Renal cortex interstitium (tissue), 11 donors: Measurements from ENCODE around the gene FAF1. TPM values are rescaled to one million over a fixed set of nuclear protein-coding genes. Genes with fewer than 3 reads are reported as not detected.
A peak's percentile ranks its signal among the peaks of the same experiment; 100 is the strongest.
"Not testable (repeated sequence)": the region's sequence is repeated elsewhere in the genome, so short reads cannot be mapped to it uniquely, and the experiment has no call there.

Experiments used
- DNase-seq, 11 donors: peaks; one replicate each; pipeline ENCODE4 v3.0.0-alpha.2; 2013; ENCODE audit warnings: low read depth in 9 of 11, low spot score in 4 of 11; ENCODE audit errors: extremely low read depth in 1 of 11
- polyA plus RNA-seq, 3 donors: library from polyadenylated mRNA; unstranded; fragments of 120-200 nt; gene quantifications; one replicate each; pipeline ENCODE4 v1.2.1, GENCODE V29; 2013; ENCODE audit not compliant: insufficient read length in 3 of 3

The FAF1 gene
- polyA plus RNA-seq, 3 donors, result 52.6 to 71.8 (median 65.6) TPM

GRCh38 chr1:50930965-50931737 lies 28.9 kb downstream of the FAF1 start:
- DNase-seq, result no peak

DNA sequence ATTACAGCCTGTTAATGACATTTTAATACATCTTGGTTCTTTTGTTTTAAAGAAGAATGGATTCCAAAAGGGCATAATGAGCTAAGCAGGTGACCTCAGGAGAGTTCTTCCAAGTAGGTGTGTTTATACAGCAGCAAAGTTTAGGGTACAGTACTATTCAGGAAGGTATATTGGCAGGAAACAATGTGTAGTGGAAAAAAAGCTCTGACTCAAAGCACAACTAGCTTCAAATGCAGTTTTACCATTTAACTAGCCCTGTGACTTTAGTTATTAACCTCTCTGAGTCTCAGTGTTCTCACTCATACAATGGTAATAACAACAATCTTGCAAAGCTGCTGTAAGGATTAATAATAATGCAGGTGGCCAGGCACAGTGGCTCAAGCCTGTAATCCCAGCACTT lies 29.9 kb downstream of the FAF1 start:
- DNase-seq, result no peak

- peak in 8 of 11 donors; percentile 1 to 12 (median 4) for DNase-seq
Measured at GRCh38 chr1:50929376-50929958, 30.6 kb downstream of the FAF1 start.

DNA sequence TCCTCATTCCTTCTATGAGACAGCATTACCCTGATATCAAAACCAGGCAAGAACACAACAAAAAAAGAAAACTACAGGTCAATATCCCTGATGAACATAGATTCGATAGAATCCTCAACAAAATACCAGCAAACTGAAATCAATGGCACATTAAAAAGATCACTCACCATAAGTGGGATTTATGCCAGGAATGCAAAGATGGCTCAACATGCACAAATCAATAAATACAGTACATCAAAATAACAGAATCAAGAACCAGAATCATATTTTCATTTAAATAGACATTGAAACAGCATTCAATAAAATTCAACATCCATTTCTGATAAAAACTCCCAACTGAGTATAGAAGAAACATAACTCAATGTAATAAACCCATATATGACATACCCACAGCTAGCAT lies 36.5 kb downstream of the FAF1 start:
- no peak for DNase-seq

- no peak for DNase-seq
Measured at GRCh38 chr1:50921029-50921428, 39.0 kb downstream of the FAF1 start.

GRCh38 chr1:50920409-50920808 lies 39.7 kb downstream of the FAF1 start:
- no peak for DNase-seq

- DNase-seq, result no peak
Measured at GRCh38 chr1:50917138-50918137, 42.6 kb downstream of the FAF1 start.

DNA sequence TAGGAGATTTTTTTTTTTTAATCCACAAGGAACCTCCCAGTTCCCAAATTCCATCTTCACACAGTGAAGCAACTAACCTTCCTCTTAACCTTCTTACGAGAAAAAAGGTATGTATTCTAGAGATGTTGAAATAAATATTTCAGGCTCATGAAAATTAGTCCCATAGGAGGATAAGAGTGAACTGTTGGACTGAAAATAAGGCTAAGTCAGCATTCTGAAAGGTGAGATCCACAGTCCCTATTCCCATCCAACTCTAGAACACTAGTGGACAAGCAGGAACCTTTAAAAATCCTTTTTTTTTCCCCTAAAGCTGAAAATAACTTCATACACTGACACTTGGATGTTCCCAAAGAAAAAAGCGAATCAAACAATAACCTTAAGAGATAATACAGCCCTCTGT lies 44.4 kb downstream of the FAF1 start:
- no peak for DNase-seq

- no peak for DNase-seq
Measured at GRCh38 chr1:50913954-50914353, 46.1 kb downstream of the FAF1 start.

DNA sequence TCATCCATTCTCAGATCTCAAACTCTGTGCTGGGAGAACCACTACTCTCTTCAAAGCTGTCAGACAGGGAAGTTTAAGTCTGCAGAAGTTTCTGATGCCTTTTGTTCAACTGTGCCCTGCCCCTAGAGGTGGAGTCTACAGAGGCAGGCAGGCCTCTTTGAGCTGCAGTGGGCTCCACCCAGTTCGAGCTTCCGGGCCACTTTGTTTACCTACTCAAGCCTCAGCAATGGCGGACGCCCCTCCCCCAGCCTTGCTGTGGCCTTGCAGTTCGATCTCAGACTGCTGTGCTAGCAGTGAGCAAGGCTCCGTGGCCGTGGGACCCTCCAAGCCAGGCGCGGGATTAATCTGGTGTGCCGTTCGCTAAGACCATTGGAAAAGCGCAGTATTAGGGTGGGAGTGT lies 49.7 kb downstream of the FAF1 start:
- not testable (repeated sequence) for DNase-seq

- DNase-seq, result not testable (repeated sequence)
Measured at GRCh38 chr1:50907610-50908009, 52.5 kb downstream of the FAF1 start.

- DNase-seq, result not testable (repeated sequence)
Measured at GRCh38 chr1:50906050-50906449, 54.0 kb downstream of the FAF1 start.

GRCh38 chr1:50902419-50902818 lies 57.6 kb downstream of the FAF1 start:
- DNase-seq, result no peak

DNA sequence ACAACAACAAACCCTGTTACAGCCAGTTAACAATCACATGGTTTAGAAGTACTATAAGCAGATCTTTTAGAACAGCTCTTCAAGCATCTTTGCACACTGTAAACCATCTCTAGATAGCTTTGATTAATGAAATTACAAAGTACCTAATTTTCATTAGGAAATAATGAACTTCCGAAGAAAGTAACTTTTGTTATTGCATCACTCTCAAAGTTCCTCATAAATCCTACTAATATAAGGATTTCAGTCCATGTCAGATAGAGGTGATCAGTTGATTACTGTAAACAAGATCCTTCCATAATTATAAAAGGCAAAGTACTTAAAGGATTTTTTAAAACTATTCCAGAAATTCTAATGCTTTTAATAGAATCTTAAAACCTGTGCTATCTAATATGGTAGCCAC lies 58.2 kb downstream of the FAF1 start:
- DNase-seq, result no peak

GRCh38 chr1:50898773-50899172 lies 61.3 kb downstream of the FAF1 start:
- DNase-seq, result no peak

- no peak for DNase-seq
Measured at GRCh38 chr1:50894340-50894739, 65.7 kb downstream of the FAF1 start.

DNA sequence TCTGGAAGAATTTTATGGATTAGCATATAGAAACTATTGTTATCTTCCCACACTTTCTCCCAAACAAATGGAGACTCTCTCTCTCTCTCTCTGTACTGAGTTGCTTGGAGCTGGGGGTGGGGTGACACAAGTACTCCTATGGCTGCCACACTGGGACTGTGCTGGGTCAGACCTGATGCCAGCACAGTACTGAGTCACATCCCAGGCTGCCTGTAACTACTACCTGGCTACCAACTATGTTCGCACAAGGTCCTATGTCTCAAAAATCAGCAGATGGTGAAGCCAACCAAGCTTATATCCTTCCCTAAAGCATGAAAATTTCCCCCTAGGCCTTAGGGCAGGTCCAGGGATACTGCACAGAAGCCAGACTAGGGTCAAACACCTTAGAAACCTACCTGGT lies 66.6 kb downstream of the FAF1 start:
- no peak for DNase-seq

DNA sequence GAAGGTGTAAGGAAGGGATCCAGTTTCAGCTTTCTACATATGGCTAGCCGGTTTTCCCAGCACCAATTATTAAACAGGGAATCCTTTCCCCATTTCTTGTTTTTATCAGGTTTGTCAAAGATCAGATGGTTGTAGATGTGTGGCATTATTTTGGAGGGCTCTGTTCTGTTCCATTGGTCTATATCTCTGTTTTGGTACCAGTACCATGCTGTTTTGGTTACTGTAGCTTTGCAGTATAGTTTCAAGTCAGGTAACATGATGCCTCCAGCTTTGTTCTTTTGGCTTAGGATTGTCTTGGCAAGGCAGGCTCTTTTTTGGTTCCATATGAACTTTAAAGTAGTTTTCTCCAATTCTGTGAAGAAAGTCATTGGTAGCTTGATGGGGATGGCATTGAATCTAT lies 72.5 kb downstream of the FAF1 start:
- not testable (repeated sequence) for DNase-seq

DNA sequence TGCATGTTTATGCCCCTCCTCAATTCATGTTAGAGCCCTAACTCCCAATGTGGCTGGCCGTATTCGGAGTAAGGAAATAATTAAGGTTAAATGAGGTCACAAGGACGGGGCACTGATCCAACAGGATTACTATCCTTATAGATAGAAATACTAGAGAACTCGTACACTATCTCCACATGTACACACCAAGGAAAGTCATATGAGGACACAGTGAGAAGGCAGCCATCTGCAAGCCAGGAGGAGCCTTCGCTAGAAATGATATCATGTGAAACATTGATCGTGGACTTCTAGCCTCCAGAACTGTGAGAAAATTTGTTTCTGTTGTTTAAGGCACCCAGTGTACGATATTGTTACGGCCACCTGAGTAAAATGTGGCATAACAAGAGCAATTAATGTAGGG lies 79.7 kb downstream of the FAF1 start:
- DNase-seq, result no peak

- no peak for DNase-seq
Measured at GRCh38 chr1:50879137-50879536, 80.9 kb downstream of the FAF1 start.
